Heart right ventricle (tissue), 16 donors: Measurements from ENCODE around the gene CCDC90B. TPM values are rescaled to one million over a fixed set of nuclear protein-coding genes. Genes with fewer than 3 reads are reported as not detected.
"Not testable (repeated sequence)": the region's sequence is repeated elsewhere in the genome, so short reads cannot be mapped to it uniquely, and the experiment has no call there.

Experiments
- ATAC-seq, 8 donors: fragments of 200-7000 bp; cut with Tn5 transposase; one replicate each; pipeline ENCODE4 v1.9.1; 2020; ENCODE audit warnings: mild to moderate bottlenecking in 8 of 8, moderate library complexity in 8 of 8, moderate number of reproducible peaks in 1 of 8
- DNase-seq, 2 donors: peaks; one replicate each; pipeline ENCODE4 v3.0.0-alpha.2; 2020
- H3K27ac ChIP-seq, 10 donors: fragments of 200-600 bp; sonication (generic) in 2 of 10; one replicate each; pipeline versions ENCODE4 v1.5.0 to v1.8.0; 2020 to 2022; ENCODE audit warnings: mild to moderate bottlenecking in 3 of 10
- H3K27me3 ChIP-seq, 7 donors: fragments of 200-600 bp; one replicate each; pipeline ENCODE4 v1.8.0; 2021 to 2022; ENCODE audit warnings: mild to moderate bottlenecking in 2 of 7
- H3K36me3 ChIP-seq, 9 donors: fragments of 200-600 bp; sonication (generic) in 1 of 9; one replicate each; pipeline versions ENCODE4 v1.5.0 to v1.8.0; 2020 to 2022; ENCODE audit warnings: mild to moderate bottlenecking in 2 of 9
- H3K4me1 ChIP-seq, 9 donors: fragments of 200-600 bp; sonication (generic) in 1 of 9; one replicate each; pipeline versions ENCODE4 v1.5.0 to v1.8.0; 2020 to 2022; ENCODE audit warnings: mild to moderate bottlenecking in 4 of 9
- H3K4me3 ChIP-seq, 10 donors: fragments of 200-600 bp; sonication (generic) in 2 of 10; one replicate each; pipeline versions ENCODE4 v1.5.0 to v1.8.0; 2020 to 2022; ENCODE audit warnings: mild to moderate bottlenecking in 7 of 10, moderate library complexity in 2 of 10
- H3K9me3 ChIP-seq, 11 donors: fragments of 200-600 bp in 10 of 11; sonication (generic) in 2 of 11; one replicate each; pipeline versions ENCODE4 v1.5.0 to v1.8.0; 2013 to 2022; ENCODE audit warnings: mild to moderate bottlenecking in 2 of 11, control low read depth in 1 of 11, moderate library complexity in 1 of 11
- WGBS, 2 donors: extraction: QIAGEN DNeasy Blood & Tissue Kit; methylation state at CpG; one replicate each; pipeline ENCODE4 v1.1.7; 2013; ENCODE audit warnings: inconsistent platforms in 1 of 2; 5-methylcytosine and 5-hydroxymethylcytosine counted together
- intact Hi-C, 10 donors: fragments of 100-400 bp; cut with DNase I; formaldehyde crosslinking; loops; one replicate each; pipeline versions ENCODE4 v1.11.1 to v1.14.2; 2022
- polyA plus RNA-seq, 2 donors: library from polyadenylated mRNA; stranded (reverse); fragments of 200-250 nt; gene quantifications; one replicate each; pipeline ENCODE4 v1.2.3, GENCODE V29; 2013
- total RNA-seq, 10 donors: library from RNA; stranded (reverse); fragmentation: NEBNext Ultra II Directional in 3 of 10; extraction: Animal tissue kit (Norgen Biotek cat#: 25700) in 3 of 10; gene quantifications; one replicate each; pipeline versions ENCODE4 v1.2.1 to v1.2.4, GENCODE V29; 2021 to 2023
- TF ChIP-seq, protein P1 (sequence below), 9 donors: fragments of 200-600 bp; sonication (generic) in 2 of 9; IDR thresholded peaks; one replicate each; pipeline versions ENCODE4 v1.5.0 to v1.8.0; 2021 to 2022; ENCODE audit warnings: antibody characterized with exemption in 9 of 9, mild to moderate bottlenecking in 5 of 9, moderate library complexity in 1 of 9
- donor health status: Arrhythmogenic right ventricular cardiomyopathy.
- donor health status: ischemic (EF 13 %, LVEDD 7.1; RV severe dilation, severe dysfunction).
- donor health status: healthy with polysubstance abuse.
- donor health status: DM: no; HTN: yes; CAD: no.
- donor health status: DM: no; HTN: no; CAD: no.
- donor health status: ischemic (EF 25% LVEDD 6.9; RV normal size, moderate dysfunction).
- donor health status: ischemic (EF 25% LVEDD 5.7; RV mildly dilated, moderate dysfunction).
- donor health status: healthy.
- donor health status: DM: yes; HTN: yes; CAD: no.
- donor health status: Ischemic cardiomyopathy.
- donor health status: ischemic (EF 35%, LVEDD 5.7; RV mildly dilated, moderate dysfunction).
- donor health status: nonischemic (EF 11% LVEDD 7.7; RV severe dilation, severe dysfunction).
- donor health status: DM: yes; HTN: yes; CAD: no.
- donor health status: PGD.
- donor health status: ischemic (EF 29% LVEDD 5.4; RV normal size, mild dysfunction).
- donor health status: nonischemic (EF 23%, LVEDD 6.1; RV moderate dilation, normal function).

The CCDC90B gene
- total and polyA plus RNA-seq, 12 donors, result 14.7 to 34.3 (median 27.0) TPM

DNA sequence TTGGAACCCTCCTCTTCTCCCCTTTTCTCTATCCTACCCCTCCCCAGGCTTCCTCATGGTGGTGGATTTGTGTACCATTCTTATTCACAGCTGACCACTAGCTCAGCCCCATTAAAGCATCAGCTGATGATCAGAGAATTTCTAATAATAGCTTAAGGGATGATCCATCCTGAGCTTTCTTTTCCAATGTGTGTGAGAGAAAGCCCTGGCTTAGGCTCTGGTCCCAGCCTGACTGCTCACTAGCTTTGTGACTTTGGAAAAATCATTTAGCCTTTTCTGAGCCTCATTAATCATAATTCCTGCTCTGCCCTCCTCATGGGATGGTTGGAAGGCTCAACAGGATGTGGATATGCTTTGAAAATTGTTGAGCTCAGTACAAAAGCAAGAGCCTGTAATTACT is 26.3 kb upstream of the CCDC90B start:
- intact Hi-C loops, result no loop called here
- Histone ChIP-seq H3K9me3 (no peaks in the 10 kb centered on the region), H3K4me1 (no peaks in the 10 kb centered on the region), H3K36me3 (no peaks in the 10 kb centered on the region), H3K4me3 (no peak overlapping the region), H3K27ac (no peak overlapping the region), H3K27me3 (no peaks in the 10 kb centered on the region)
- ATAC-seq, result no peak
- TF ChIP-seq, protein P1, sequence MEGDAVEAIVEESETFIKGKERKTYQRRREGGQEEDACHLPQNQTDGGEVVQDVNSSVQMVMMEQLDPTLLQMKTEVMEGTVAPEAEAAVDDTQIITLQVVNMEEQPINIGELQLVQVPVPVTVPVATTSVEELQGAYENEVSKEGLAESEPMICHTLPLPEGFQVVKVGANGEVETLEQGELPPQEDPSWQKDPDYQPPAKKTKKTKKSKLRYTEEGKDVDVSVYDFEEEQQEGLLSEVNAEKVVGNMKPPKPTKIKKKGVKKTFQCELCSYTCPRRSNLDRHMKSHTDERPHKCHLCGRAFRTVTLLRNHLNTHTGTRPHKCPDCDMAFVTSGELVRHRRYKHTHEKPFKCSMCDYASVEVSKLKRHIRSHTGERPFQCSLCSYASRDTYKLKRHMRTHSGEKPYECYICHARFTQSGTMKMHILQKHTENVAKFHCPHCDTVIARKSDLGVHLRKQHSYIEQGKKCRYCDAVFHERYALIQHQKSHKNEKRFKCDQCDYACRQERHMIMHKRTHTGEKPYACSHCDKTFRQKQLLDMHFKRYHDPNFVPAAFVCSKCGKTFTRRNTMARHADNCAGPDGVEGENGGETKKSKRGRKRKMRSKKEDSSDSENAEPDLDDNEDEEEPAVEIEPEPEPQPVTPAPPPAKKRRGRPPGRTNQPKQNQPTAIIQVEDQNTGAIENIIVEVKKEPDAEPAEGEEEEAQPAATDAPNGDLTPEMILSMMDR (IDR thresholded peaks at IDR 0.05), result no peak
- DNase-seq, result no peak

DNA sequence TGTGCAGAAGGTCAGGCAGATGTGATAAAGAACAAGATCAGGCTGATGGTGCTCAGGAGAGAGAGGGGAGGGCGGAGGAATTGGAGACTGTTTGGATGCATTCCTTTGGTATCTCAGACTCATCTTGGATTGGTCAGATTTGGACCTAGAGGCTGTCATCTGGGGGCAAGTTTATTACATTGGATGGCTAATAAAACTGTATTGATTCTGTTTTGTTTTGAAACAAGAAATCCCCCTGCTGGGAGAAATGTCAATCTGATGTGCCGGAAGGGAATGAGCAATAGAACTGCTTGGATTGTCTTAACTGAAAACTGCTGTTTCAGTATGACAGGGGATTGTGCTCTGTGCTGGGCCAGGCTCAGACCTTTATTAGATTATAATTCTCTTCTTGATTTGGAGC is 25.5 kb upstream of the CCDC90B start:
- Histone ChIP-seq H3K4me1 (no peaks in the 10 kb centered on the region), H3K36me3 (no peaks in the 10 kb centered on the region), H3K9me3 (no peaks in the 10 kb centered on the region), H3K4me3 (no peak overlapping the region), H3K27me3 (no peaks in the 10 kb centered on the region), H3K27ac (no peak overlapping the region)
- intact Hi-C loops, result no loop called here
- TF ChIP-seq, protein P1 (IDR thresholded peaks at IDR 0.05), result no peak
- DNase-seq (no peak), ATAC-seq (no peak)
- 88 to 93% methylated on average over 2 of the region's 2 CpGs for WGBS, 2 donors

DNA sequence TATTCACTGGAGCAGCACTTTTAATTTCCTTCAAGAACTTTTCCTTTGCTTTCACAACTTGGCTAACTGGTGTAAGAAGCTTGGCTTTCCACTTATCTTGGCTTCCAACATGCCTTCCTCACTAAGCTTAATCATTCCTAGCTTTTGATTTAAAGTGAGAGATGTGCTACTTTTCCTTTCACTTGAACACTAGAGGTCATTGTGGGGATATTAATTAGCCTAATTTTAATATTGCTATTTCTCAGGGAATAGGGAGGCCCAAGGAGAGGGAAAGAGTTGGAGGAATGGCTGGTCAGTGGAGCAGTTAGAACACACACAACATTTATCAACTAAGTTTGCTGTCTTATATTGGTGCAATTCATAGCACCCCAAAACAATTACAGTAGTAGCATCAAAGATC is 24.6 kb upstream of the CCDC90B start:
- Histone ChIP-seq H3K27ac (no peak overlapping the region), H3K4me3 (no peak overlapping the region)
- intact Hi-C loops, result no loop called here

DNA sequence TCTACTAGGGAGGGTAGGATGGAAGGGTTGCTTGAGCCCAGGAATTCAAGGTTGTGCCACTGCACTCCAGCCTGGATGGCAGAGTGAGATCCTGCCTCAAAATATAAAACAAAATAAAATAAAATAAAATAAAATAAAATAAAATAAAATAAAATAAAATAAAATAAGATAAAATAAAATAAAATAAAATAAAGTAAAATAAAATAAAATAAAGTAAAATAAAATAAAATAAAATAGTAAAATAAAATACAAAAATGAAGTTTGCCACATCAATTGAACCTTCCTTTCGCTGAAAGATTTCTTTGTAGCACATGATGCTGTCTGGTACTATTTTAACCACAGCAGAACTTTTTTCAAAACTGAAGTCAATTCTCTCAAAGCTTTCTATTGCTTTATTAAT is 22.4 kb upstream of the CCDC90B start:
- ATAC-seq, H3K27me3 ChIP-seq, H3K36me3 ChIP-seq, H3K27ac ChIP-seq, DNase-seq, H3K4me3 ChIP-seq, intact Hi-C loops, H3K9me3 ChIP-seq, H3K4me1 ChIP-seq: not testable (repeated sequence)
- 99 to 100% methylated on average over 1 of the region's 1 CpG for WGBS, 2 donors

More for the DNA sequence above, 24.6 kb upstream of the CCDC90B start:
- ATAC-seq, result no peak
- Histone ChIP-seq H3K27me3 (no peaks in the 10 kb centered on the region), H3K4me1 (no peaks in the 10 kb centered on the region), H3K36me3 (no peaks in the 10 kb centered on the region), H3K9me3 (no peaks in the 10 kb centered on the region)
- TF ChIP-seq, protein P1 (IDR thresholded peaks at IDR 0.05), result peak in 2 of 9 donors; percentile 10 to 15
- no peak for DNase-seq

DNA sequence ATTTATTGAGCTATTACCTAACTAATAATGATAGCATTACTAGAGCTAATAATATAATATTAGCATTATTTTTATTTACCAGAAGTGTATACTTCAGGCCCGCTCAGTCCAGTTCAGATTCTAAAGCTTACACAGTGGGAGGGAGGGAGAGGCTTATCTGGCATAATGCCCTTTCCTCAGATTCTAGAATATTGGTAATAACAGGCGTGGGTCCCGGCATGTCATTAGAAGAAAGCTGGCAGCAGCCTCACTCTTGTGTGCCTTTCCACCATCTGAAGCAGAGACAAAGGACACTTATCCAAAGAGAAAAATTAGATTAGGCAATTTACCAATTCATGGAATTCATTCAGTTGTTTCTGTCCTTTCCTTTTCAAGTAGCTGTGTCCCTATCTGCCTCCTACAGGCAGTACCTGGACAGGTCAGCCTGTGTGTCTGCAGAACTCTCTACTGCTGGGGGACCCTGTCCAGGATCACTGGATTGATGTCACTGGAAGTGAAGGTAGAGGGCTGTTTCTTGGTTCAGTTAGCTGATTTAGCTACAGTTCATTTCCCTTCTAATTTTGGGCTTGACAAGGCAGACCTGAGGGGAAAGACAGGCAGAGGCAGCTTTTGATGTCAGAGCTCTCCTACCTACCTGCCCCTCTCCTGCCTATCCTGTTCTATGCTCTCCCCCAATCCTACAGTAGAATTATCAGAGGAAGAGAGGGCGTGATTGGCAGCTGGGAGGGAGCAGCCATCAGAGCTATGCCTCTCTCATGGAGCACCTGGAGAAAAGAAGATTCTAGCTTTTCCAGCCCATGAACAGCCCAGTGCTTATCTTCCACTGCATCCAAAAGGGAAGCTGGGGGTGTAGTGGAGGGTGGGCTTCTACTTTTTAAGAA is 20.3 kb upstream of the CCDC90B start:
- H3K9me3 ChIP-seq, result no peaks in the 10 kb centered on the region
- H3K36me3 ChIP-seq, result no peaks in the 10 kb centered on the region
- no peak overlapping the region for H3K4me3 ChIP-seq
- TF ChIP-seq, protein P1 (IDR thresholded peaks at IDR 0.05), result no peak
- DNase-seq, result no peak
- WGBS, 2 donors, result 89 to 92% methylated on average over 4 of the region's 4 CpGs
- intact Hi-C loops, result no loop called here
- no peak for ATAC-seq
- H3K27me3 ChIP-seq, result no peaks in the 10 kb centered on the region
- H3K4me1 ChIP-seq, result no peaks in the 10 kb centered on the region
- H3K27ac ChIP-seq, result no peak overlapping the region
